D721Med (cell line): ENCODE measurements around the gene SDE2.
A peak's percentile ranks its signal among the peaks of the same experiment; 100 is the strongest.

Experiments used
- DNase-seq: peaks from one replicate; pipeline ENCODE4 v3.0.0; 2011; ENCODE audit warnings: low spot score; ENCODE audit not compliant: insufficient read length
- FAIRE-seq: peaks from 2 replicates; lab custom pipeline; 2011; peaks lifted over from hg19 to GRCh38; lab: Jason Lieb, UNC
- TF ChIP-seq, protein P1 (sequence below): IDR thresholded peaks from 2 replicates; pipeline ENCODE4 v1.5.1; 2012; ENCODE audit warnings: mild to moderate bottlenecking, control low read depth; ENCODE audit not compliant: insufficient read depth; ENCODE audit errors: missing control alignments

SDE2 gene

DNA sequence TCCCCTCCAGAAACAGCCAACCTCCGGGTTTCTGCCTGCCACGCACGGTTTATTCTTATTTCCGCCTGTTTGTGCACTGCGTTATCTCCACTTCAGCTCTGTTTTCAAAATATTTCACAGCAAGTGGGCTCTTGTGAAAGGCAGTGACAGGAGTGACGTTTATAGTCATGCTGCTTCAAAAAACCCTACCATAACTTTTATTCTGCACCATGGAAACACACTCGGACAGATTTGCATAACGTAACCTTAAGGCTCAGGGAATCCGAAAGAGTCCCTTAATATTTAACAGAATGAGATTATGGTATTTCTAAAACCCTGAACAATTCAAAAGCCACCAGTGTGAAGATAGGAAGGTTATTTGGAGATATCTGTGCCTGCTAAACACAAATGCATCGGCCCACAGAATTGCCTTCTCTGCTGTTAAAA, 782 bp upstream of the SDE2 start:
- no peak for DNase-seq
- TF ChIP-seq, protein P1, sequence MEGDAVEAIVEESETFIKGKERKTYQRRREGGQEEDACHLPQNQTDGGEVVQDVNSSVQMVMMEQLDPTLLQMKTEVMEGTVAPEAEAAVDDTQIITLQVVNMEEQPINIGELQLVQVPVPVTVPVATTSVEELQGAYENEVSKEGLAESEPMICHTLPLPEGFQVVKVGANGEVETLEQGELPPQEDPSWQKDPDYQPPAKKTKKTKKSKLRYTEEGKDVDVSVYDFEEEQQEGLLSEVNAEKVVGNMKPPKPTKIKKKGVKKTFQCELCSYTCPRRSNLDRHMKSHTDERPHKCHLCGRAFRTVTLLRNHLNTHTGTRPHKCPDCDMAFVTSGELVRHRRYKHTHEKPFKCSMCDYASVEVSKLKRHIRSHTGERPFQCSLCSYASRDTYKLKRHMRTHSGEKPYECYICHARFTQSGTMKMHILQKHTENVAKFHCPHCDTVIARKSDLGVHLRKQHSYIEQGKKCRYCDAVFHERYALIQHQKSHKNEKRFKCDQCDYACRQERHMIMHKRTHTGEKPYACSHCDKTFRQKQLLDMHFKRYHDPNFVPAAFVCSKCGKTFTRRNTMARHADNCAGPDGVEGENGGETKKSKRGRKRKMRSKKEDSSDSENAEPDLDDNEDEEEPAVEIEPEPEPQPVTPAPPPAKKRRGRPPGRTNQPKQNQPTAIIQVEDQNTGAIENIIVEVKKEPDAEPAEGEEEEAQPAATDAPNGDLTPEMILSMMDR, result no peak
- no peak for FAIRE-seq

DNA sequence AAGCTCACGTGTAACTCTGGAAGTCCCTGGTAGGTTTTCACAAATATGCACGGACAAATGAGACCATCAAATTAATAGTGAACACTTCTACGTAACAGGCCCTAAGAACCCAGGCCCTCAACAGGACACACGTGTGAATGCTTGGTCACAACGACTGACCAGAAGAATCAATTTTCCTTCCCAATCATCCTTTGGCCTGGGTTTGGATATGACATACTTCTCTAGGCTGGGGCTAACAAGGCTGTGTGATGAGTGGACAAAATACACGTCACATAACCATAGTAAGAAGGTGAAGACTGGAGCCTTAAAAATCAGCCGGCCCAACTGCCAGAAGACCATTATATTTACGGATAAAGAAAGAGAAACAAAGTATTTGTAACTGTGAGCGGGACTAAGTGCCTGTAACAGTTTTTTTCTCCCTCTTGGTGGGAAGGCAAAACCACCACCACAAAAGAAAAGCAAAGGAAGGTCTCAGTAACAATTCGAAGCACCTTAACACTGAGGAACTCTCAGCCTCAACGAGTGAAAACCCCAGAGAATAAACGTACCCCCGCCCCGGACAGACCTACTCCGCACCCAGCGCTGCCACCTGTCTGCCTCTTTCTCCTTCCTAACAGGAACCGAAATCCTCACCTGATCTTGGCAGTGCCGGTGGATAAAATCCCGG, 450 bp downstream of the SDE2 start:
- FAIRE-seq, result no peak
- no peak for DNase-seq

DNA sequence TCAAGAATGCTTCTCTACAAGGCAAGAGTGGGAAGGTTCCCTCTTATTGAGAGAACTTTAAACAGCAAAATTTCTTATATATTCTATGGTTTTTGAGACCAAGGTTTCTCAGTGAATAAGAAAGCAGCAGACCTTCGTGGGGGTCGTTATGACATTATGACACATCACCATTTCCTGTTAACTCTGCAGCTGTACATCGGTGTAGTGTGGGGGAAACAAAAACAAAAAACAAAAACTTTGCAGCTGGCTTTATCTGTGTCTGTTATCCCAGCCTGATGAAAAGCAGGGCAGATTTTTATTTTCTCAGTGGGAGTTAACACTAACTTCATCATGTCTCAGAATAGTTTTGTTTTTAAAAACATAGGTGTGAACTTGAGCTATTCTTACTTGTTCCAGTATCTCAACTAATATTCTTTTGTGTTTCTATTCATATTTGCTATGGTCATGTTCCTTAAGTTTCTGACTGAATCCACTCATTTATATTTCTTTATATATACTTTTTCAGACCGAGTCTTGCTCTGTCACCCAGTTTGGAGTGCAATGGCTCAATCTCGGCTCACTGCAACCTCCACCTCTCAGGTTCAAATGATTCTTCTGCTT, 2.1 kb downstream of the SDE2 start:
- no peak for FAIRE-seq
- DNase-seq, result no peak
- TF ChIP-seq, protein P1, result no peak

More for the DNA sequence above, 450 bp downstream of the SDE2 start:
- TF ChIP-seq, protein P1, result no peak

DNA sequence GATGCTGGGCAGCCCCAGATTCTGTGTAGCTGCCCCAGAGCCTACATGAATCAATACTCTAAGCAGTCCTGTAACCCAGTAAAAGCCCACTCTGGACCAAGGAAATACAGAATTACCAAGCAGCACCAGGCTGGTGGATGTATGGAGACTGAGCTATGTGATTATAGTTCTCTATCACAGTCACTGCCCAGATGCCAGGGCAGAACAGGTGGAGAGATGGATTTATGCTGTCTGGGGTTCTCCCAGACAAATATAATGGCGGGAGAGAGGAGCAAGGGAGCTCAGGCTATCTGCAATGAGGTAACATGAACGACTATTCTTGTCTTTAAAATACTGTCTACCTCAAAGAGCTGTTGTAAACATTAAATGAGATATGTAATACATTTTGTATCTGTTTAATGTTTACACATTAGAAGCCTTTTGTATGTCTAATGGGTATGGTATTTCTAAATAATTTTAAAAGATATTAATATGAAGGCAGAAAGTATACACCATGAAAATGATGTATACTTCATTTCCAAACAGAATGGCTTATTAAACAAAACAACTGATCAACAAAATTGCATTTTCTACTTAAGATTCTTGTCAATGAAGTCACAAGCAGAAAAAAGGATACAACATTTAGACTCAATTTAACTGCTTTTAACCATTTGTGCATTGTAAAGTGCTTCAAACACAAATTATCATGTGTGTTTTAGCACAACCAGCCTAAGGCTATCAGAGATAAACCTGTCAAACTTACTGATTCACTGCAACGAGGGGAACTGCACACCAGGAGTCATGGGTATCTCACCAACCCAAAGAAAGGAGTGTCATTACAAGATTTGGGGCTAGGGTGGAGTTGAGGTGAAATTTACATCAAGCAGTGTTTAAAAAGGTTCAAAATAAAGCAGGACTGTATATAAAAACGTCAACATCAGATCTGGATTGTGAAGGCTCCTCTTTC, 3.0 kb downstream of the SDE2 start:
- no peak for FAIRE-seq
- DNase-seq, result no peak
- TF ChIP-seq, protein P1, result no peak

DNA sequence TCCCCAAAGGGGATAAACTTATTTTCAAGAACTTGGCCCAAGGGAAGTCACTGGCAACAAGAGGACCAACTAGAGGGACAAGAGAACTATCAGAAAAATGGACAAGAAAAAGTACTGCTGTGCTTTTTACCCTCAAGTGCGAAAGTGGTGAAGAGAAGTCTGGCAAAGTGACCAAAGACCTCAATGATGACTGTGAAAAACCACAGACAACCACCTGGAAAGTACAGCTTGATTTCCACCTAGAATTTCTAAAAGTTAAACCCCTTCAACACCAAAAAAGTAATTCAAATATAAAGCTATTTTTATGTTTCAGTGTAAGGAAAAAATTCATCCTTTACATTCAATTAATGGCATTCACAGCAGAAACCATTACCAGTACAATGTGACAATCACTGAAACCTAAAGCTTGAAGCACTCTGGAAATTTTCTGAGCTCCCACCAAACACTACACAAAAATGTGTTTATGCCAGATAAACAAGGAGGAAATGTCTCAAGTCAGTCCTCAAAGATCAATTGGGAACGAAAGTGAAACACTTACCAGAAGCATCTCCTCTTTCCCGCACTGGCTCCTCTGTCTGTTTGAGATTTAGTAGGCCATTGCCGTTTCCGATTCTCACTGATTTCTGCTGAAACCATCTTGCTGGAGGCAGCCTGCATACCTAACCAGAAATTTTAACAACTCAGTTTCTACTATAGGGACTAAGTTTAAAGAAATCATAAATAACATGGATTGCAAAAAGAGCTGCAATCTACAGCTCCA, 8.3 kb downstream of the SDE2 start:
- FAIRE-seq (no peak), DNase-seq (no peak)
- TF ChIP-seq, protein P1, result no peak

DNA sequence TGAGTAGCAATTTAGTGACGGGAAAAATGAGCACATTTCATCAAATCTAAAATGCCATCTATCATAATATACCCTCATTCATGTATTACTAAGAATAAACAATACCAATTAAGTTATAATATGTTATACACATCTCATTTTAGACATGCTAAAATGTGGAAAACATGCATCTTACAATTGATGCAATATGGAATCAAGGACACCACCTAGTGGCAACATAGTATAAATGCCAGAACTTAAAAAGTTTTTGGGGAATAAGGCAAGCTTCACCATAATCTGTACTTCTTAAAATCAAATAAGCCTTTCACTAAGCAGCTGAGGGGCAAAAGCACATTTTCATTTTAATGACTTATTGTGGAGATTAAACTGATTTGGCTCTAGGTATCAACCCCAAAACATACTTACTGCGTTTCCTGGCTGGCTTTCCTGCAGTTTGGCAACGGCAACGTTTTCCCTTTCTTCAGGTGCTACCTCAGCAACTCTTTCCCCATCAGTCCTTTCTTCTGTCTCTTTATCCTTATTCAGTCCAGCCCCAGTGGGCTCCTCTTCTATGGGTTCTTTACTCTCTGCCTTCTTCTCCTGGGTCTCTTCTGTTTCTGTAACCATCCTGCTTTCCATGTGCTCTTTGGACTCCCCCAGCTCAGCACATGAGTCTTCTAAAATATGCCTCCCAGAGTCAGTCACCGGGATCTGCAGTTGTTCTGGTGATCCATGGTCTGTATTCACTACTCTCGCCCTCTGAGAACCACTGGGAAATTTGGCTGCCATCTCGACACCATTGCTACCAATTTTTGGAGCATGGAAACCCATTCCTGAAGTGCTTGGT, 11.4 kb downstream of the SDE2 start:
- DNase-seq (no peak), FAIRE-seq (peak; percentile 89)
- TF ChIP-seq, protein P1, result peak; percentile 89
